Muscle layer of colon (tissue), 2 donors: ENCODE data around the gene PAGR1.
"Not testable (repeated sequence)": the region's sequence is repeated elsewhere in the genome, so short reads cannot be mapped to it uniquely, and the experiment has no call there.

Experiments
- H3K27ac ChIP-seq: one replicate; pipeline ENCODE4 v1.7.0; 2013; ENCODE audit warnings: low read depth, mild to moderate bottlenecking, low read length, moderate library complexity
- H3K27me3 ChIP-seq, 2 donors: one replicate each; pipeline ENCODE4 v1.7.0; 2013; ENCODE audit warnings: low read length in 2 of 2, mild to moderate bottlenecking in 2 of 2; ENCODE audit not compliant: insufficient read depth in 2 of 2, control insufficient read depth in 1 of 2
- H3K36me3 ChIP-seq: one replicate; pipeline ENCODE4 v1.7.0; 2013; ENCODE audit warnings: mild to moderate bottlenecking, low read length; ENCODE audit not compliant: insufficient read depth
- H3K4me1 ChIP-seq: one replicate; pipeline ENCODE4 v1.7.0; 2013; ENCODE audit warnings: mild to moderate bottlenecking, low read length; ENCODE audit not compliant: insufficient read depth
- H3K4me3 ChIP-seq, 2 donors: one replicate each; pipeline ENCODE4 v1.7.0; 2013; ENCODE audit warnings: low read length in 2 of 2, low read depth in 1 of 2, mild to moderate bottlenecking in 1 of 2, moderate library complexity in 1 of 2
- H3K9ac ChIP-seq: one replicate; pipeline ENCODE4 v1.7.0; 2013; ENCODE audit warnings: low read length
- H3K9me3 ChIP-seq: one replicate; pipeline ENCODE4 v1.7.0; 2013; ENCODE audit warnings: mild to moderate bottlenecking, low read length
- donor health status: abdominal sarcoma.
- donor health status: Adenocarcinoma of cecum.

Gene PAGR1

DNA sequence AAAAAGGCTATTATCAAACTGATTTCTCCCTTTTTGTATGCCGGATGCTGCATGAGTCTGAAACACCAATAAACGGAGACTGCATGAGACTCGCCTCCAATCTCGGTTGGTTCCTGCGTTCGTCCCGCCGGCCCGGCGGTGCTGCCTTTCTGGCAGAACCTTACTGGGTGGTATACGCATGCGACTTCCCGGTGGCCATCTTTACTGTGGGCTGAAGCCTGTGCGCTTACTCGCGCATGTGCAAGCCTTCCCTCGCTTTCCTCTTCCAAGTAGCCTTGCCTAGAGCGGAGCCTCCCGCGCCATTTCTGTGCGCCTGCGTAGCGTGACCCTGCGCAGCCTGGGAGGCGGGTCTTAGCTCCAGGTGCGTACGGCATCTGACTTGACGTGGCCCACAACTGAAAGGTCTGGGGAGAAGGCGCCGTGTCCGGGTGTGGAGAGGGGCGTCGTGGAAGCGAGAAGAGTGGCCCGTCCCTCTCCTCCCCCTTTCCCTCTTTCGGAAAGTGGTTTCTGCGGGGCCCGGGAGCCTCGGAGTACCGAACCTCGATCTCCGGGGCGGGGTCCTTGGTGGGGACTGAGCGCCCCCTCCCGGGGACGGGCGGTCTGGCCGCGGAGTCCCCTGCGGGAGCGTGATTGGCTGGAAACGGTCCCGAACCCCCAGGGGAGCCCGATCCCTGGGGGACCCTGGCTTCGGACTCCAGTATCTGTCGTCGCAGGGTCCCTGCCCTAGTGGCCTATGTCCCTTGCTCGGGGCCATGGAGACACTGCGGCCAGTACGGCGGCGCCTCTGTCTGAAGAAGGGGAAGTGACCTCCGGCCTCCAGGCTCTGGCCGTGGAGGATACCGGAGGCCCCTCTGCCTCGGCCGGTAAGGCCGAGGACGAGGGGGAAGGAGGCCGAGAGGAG, at the start of gene PAGR1:
Gene PAGR1 (plus strand): TSS at position 360 of the 901 bp plus-strand sequence. CDS start 374 bp downstream, at position 734.
- Histone ChIP-seq H3K9ac (peak within 1 kb of the TSS; percentile 74), H3K4me3 (peak within 1 kb of the TSS; percentile 73 to 77), H3K36me3 (peaks cover 19% of the 10 kb centered on the region), H3K27ac (peak within 1 kb of the TSS; percentile 97), H3K27me3 (no peaks in the 10 kb centered on the region), H3K9me3 (no peaks in the 10 kb centered on the region), H3K4me1 (peaks cover 53% of the 10 kb centered on the region)

DNA sequence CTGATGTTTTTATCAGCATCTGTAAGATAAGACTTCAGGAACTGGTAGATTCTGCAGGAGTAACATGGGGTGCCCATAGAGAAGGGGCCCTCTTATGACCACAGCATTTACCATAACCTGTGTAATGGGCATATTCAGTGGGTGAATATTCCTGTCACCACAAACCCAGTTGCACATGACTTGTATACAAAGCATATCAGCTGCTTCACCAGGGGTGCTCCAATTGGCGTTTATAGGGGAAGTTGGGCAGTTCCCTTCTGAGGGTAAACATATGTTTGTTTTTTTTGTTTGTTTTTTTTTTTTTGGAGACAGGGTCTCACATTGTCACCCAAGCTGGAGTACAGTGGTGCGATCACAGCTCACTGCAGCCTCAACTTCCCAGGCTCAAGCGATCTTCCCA, 49.4 kb upstream of the PAGR1 start:
- no peak overlapping the region for H3K9ac ChIP-seq

DNA sequence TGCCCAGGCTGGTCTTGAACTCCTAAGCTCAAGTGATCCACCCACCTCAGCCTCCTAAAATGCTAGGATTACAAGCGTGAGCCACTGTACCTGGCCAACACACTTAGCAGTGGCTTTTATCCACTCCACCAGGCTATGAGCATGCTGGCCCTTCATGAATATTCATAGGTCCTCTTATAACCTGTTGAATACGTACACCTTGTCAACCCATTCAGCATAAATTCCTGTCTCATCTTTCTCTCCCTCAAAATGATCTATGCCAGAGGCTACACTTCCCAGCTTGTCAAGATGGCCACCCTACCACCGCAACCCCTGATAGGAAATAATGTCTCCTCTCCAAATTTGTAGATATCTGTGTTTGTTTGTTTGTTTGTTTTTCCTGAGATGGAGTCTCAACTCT, 48.9 kb upstream of the PAGR1 start:
- H3K36me3 ChIP-seq: no peaks in the 10 kb centered on the region
- H3K4me1 ChIP-seq: no peaks in the 10 kb centered on the region
- H3K27me3 ChIP-seq: no peaks in the 10 kb centered on the region
- no peaks in the 10 kb centered on the region for H3K9me3 ChIP-seq
- no peak overlapping the region for H3K9ac ChIP-seq
- H3K27ac ChIP-seq: no peak overlapping the region
- H3K4me3 ChIP-seq: no peak overlapping the region

More for the DNA sequence above, 49.4 kb upstream of the PAGR1 start:
- Histone ChIP-seq H3K9me3 (no peaks in the 10 kb centered on the region), H3K4me3 (no peak overlapping the region), H3K27ac (no peak overlapping the region), H3K4me1 (no peaks in the 10 kb centered on the region), H3K36me3 (no peaks in the 10 kb centered on the region), H3K27me3 (no peaks in the 10 kb centered on the region)

DNA sequence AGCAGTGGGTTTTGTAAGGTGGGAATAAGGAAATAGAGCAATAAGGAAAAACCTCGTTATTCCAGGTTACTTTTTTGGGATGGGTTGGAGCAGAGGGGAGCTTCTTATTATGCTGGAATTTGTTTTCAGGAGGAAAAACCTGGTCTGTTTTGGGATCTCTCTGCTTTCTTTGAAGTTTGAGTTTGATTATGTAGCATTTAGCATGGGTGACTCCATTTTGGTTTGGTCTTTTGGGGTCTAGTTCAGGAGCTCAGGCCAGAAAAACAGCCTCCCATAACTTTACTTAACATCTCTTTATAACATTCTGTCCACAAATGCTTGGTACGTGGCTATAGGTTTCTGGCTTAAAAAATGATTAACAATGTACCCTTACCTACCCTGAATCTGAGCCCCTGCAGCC, 46.4 kb upstream of the PAGR1 start:
- Histone ChIP-seq H3K27me3 (no peaks in the 10 kb centered on the region), H3K9me3 (no peaks in the 10 kb centered on the region), H3K4me3 (no peak overlapping the region), H3K9ac (no peak overlapping the region), H3K27ac (no peak overlapping the region), H3K4me1 (no peaks in the 10 kb centered on the region), H3K36me3 (no peaks in the 10 kb centered on the region)

GRCh38 chr16:29770250-29770929, 45.6 kb upstream of the PAGR1 start:
- Histone ChIP-seq H3K4me1 (no peaks in the 10 kb centered on the region), H3K4me3 (no peak overlapping the region), H3K36me3 (no peaks in the 10 kb centered on the region), H3K9ac (no peak overlapping the region), H3K9me3 (no peaks in the 10 kb centered on the region), H3K27ac (no peak overlapping the region), H3K27me3 (no peaks in the 10 kb centered on the region)

GRCh38 chr16:29772330-29772729, 43.6 kb upstream of the PAGR1 start:
- not testable (repeated sequence) for H3K36me3 ChIP-seq, H3K4me3 ChIP-seq, H3K27me3 ChIP-seq, H3K9me3 ChIP-seq, H3K27ac ChIP-seq, H3K4me1 ChIP-seq, H3K9ac ChIP-seq

DNA sequence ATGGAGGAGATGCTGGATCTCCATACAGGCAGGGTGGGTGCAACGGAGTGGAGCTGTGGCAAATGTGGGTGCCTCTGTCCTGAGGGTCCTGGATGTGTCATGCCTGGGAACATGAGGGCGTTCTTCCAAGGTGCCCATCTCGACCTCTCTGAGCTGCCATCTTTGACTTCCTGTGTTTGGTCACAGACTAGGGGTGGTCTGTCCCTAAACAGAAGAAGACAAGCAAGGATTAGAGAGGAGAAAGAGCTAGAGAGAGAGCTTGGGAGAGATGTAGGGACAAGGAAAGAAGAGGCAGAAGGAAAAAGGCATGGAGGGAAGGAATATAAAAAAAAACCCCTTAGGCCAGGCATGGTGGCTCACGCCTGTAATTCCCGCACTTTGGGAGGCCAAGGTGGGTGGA, 41.2 kb upstream of the PAGR1 start:
- Histone ChIP-seq H3K27ac (no peak overlapping the region), H3K9me3 (no peaks in the 10 kb centered on the region), H3K4me3 (no peak overlapping the region), H3K4me1 (no peaks in the 10 kb centered on the region), H3K36me3 (no peaks in the 10 kb centered on the region), H3K27me3 (no peaks in the 10 kb centered on the region), H3K9ac (no peak overlapping the region)

DNA sequence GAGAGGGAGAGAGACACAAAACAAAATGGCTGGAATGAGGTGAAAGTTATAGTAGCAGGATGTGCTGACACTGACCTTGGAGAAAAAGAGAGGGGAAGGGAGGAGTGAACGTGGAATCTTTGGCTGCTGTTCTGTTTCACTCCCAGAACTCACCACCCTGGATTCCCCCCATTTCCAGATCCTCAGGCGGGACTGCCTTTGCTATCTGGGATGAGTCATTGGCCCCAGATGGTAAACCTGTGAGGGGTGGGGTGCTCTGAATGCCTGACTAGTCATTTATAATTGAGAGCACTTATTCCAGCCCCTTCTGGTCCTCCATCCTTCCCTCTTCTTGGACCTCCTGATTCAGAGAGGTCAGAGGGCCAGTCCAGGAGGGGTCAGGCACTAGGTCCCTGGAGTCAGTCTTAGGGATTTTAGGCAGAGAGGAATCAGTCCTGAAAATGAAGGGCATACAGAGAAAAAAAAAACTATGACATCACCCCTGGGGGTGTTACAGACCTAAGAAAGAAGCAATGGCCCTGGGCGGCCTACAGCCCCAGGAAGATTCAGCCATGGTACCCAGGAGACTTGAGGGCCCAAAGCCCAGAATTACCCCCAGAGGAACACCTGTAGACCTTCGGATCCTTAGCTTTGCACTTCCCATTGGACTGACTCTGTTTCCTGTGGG, 40.1 kb upstream of the PAGR1 start:
- H3K27me3 ChIP-seq: no peaks in the 10 kb centered on the region
- H3K9me3 ChIP-seq: no peaks in the 10 kb centered on the region
- H3K4me3 ChIP-seq: no peak overlapping the region
- no peak overlapping the region for H3K9ac ChIP-seq
- no peaks in the 10 kb centered on the region for H3K4me1 ChIP-seq
- H3K27ac ChIP-seq: no peak overlapping the region
- no peaks in the 10 kb centered on the region for H3K36me3 ChIP-seq

DNA sequence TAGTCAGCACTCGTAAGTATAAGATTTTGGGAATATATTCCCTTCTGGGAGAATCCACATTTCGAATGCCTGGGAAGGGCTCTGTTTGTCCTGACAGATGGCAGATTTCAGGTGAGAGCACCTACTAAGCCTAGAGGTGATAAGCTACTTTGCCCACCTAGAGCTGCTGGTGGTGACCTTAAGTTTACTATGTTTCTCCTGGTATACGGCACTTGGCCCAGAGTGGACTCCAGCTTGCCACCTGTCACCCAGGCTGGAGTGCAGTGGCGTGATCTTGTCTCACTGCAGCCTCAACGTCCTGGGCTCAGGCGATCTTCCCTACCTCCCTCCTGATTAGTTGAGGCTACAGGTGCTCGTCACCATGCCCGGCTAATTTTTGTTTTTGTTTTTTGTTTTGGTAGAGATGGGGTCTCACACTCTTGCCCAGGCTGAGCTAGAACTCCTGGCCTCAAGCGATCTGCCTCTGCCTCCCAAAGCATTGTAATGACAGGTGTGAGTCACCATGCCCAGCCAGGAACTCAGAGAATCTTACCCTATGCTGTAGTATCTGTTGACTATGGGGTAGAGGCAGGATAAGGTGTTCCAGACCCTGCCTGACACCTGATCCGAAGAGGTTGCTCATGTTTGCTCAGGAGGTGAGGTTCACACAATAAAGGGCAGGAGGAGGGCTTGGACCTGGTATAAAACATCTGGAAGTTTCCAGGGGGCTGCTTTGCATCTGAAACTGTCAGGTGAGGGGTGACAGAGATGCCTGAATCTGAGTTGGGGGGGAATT, 38.2 kb upstream of the PAGR1 start, which contains the start of gene ZG16:
Gene ZG16 (plus strand): TSS at position 681 of the 775 bp plus-strand sequence. CDS start 1,011 bp downstream, outside the sequence.
- H3K27me3 ChIP-seq: no peaks in the 10 kb centered on the region
- H3K4me3 ChIP-seq: no peak within 1 kb of the TSS
- H3K36me3 ChIP-seq: no peaks in the 10 kb centered on the region
- no peaks in the 10 kb centered on the region for H3K9me3 ChIP-seq
- no peaks in the 10 kb centered on the region for H3K4me1 ChIP-seq
- H3K9ac ChIP-seq: no peak within 1 kb of the TSS
- H3K27ac ChIP-seq: no peak within 1 kb of the TSS

DNA sequence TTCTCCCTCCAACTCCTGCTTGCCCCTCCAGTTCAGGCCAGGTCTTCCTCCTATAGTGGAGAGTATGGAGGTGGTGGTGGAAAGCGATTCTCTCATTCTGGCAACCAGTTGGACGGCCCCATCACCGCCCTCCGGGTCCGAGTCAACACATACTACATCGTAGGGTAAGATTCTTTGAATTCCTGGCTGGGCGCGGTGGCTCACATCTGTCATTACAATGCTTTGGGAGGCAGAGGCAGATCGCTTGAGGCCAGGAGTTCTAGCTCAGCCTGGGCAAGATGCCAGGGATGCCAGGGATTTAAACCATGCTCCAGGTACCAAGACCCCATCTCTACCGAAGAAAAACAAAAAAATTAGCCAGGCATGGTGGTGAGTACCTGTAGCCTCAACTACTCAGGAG, 36.5 kb upstream of the PAGR1 start:
- no peak overlapping the region for H3K9ac ChIP-seq
- H3K4me1 ChIP-seq: no peaks in the 10 kb centered on the region
- H3K36me3 ChIP-seq: no peaks in the 10 kb centered on the region
- no peak overlapping the region for H3K4me3 ChIP-seq
- no peaks in the 10 kb centered on the region for H3K9me3 ChIP-seq
- no peak overlapping the region for H3K27ac ChIP-seq
- no peaks in the 10 kb centered on the region for H3K27me3 ChIP-seq
